HUES64 (cell line): Measurements from ENCODE around the gene ZNF644.
A peak's percentile ranks its signal among the peaks of the same experiment; 100 is the strongest.
"Not testable (repeated sequence)": the region's sequence is repeated elsewhere in the genome, so short reads cannot be mapped to it uniquely, and the experiment has no call there.

Experiments used
- H3K27ac ChIP-seq: 2 replicates; pipeline ENCODE4 v1.7.0; 2013; ENCODE audit warnings: low read depth, low read length, inconsistent platforms
- H3K27me3 ChIP-seq: 2 replicates; pipeline ENCODE4 v1.6.1; 2013; ENCODE audit warnings: mild to moderate bottlenecking, low read length; ENCODE audit not compliant: insufficient read depth
- H3K36me3 ChIP-seq: 2 replicates; pipeline ENCODE4 v1.6.1; 2013; ENCODE audit warnings: mild to moderate bottlenecking, low read length; ENCODE audit not compliant: insufficient read depth
- H3K4me1 ChIP-seq: 2 replicates; pipeline ENCODE4 v1.6.1; 2013; ENCODE audit warnings: mild to moderate bottlenecking, low read length, moderate library complexity; ENCODE audit not compliant: insufficient read depth
- H3K4me3 ChIP-seq: 2 replicates; pipeline ENCODE4 v1.5.1; 2013; ENCODE audit warnings: mild to moderate bottlenecking, low read length, moderate library complexity
- H3K9ac ChIP-seq: 2 replicates; pipeline ENCODE4 v1.6.1; 2013; ENCODE audit warnings: mild to moderate bottlenecking, low read depth, low read length
- H3K9me3 ChIP-seq: 2 replicates; pipeline ENCODE4 v1.6.1; 2013; ENCODE audit warnings: low read depth, low read length; ENCODE audit not compliant: insufficient read depth
- WGBS: fragments of 150-250, 120-280 bp; methylation state at CpG from one replicate; pipeline ENCODE4 v1.1.7; 2013; ENCODE audit warnings: missing lambda C conversion rate; 5-methylcytosine and 5-hydroxymethylcytosine counted together

The ZNF644 gene

DNA sequence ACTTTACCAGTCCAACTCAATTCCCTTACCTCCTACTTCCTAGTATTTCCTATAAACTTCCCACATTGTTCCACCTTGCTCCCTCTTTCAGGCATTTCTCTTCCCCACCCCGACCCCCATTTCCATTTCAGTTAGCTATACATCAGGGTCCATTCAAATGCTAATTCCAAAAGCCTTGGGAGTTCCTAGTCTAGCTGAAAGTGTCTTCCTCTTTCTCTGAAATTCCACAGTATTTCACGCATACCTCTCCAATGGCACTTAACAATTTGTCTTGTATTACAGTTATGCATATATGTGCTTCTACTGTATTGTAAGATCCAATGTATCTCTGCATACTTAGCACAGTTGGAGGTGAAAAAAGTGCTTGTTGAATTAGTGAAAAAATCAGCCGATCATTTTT lies 94.9 kb downstream of the ZNF644 start:
- H3K4me1 ChIP-seq = peaks cover 54% of the 10 kb centered on the region
- peak overlapping the region; percentile 26 for H3K4me3 ChIP-seq
- 14% methylated on average over 3 of the region's 3 CpGs for WGBS
- H3K9me3 ChIP-seq = no peaks in the 10 kb centered on the region
- H3K36me3 ChIP-seq = peaks cover 3% of the 10 kb centered on the region; the same call in 1 of the 2 replicates
- H3K9ac ChIP-seq = no peak overlapping the region
- H3K27ac ChIP-seq = peak overlapping the region; percentile 79
- no peaks in the 10 kb centered on the region for H3K27me3 ChIP-seq

DNA sequence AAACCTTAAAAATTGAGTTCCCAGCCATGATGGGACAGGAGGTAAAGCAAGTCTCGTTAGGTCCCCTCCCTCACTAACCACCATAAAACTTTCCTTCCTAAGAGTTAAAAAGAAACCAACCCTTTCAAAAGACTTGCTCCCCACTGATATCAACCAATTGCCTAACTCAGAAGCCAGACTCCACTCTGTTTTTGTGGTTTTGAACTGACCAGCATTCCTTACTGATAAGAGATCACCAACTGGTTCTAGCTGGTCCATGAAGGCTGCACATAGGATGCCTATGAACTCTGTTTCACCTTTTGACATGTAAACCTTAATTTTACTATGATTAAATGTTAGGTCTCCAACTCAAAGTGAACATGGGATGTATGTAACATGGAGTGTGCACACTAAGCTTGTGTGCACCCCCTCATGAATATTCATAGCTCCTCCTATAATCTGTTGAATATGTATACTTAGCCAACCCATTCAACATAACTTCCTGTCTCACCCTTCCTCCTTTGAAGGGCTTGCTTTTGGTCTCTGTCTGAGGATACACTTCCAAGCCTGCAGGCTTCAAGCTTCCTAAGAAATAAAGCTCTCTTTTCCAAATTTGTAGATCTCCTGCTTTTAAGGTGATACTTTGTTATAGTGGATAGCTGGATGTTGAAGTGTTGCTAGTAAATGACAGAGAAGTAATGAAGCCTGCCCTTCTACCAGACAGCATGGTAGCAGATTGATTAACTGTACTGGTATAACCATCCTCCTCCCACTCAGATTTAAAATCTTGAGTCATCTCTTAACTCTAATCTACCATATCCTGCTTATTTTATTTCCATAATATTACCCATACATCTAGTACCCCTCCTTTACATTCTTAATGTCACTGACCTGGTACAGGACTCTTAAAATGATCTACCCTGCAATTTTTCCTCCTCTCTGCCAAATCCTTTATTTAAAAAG lies 95.6 kb downstream of the ZNF644 start:
- H3K9me3 ChIP-seq = no peaks in the 10 kb centered on the region
- peaks cover 3% of the 10 kb centered on the region; the same call in 1 of the 2 replicates for H3K36me3 ChIP-seq
- H3K9ac ChIP-seq = no peak overlapping the region
- peak overlapping the region; percentile 11 for H3K4me3 ChIP-seq
- peaks cover 60% of the 10 kb centered on the region for H3K4me1 ChIP-seq
- 88% methylated on average over 1 of the region's 1 CpG for WGBS
- H3K27ac ChIP-seq = peak overlapping the region; percentile 75
- no peaks in the 10 kb centered on the region for H3K27me3 ChIP-seq

DNA sequence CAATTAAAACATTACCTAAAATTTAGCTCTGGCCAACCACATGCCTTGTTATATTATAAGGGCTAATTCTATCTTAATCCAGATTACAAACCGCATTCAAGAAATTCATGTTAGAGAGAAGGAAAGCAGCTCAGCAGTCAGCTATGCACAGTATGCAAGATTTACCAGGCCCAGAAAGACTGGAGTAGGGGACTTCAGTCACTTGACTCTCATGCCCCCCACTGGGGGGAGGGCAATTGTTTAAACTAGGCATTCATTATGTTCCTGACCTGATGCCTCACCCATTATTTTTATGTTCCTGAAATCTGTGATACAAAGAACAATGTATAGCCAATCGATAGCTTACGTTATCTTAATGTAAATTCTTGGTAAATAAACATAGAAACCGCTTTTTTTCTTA lies 96.9 kb downstream of the ZNF644 start:
- no peak overlapping the region for H3K9ac ChIP-seq
- H3K4me1 ChIP-seq = peaks cover 71% of the 10 kb centered on the region
- peaks cover 3% of the 10 kb centered on the region; the same call in 1 of the 2 replicates for H3K36me3 ChIP-seq
- 17% methylated on average over 2 of the region's 4 CpGs for WGBS
- H3K27me3 ChIP-seq = no peaks in the 10 kb centered on the region
- H3K27ac ChIP-seq = peak overlapping the region; percentile 69
- H3K4me3 ChIP-seq = no peak overlapping the region
- no peaks in the 10 kb centered on the region for H3K9me3 ChIP-seq

DNA sequence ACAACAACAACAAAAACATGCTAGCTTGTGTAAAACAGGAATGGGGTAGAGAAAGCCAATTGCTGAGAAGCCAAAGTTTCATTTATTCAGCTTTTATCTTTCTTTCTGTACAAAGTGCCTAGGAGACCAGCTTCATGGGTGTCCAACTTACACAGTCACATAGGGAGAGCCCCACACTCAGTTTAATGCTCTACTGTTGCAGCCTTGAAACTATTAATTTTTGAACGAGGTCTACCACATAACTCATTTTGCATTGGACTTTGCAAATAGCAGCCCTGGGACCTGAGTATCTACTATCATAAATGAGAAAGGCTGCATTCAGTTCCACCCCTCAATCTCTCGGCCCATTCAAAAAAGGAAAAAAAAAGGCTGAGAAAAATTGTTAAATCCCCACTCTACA lies 98.8 kb downstream of the ZNF644 start:
- no peaks in the 10 kb centered on the region for H3K27me3 ChIP-seq
- peaks cover 3% of the 10 kb centered on the region for H3K36me3 ChIP-seq
- no peak overlapping the region for H3K4me3 ChIP-seq
- H3K4me1 ChIP-seq = peaks cover 87% of the 10 kb centered on the region
- WGBS = 82% methylated on average over 2 of the region's 2 CpGs
- H3K9ac ChIP-seq = no peak overlapping the region
- peak overlapping the region; percentile 19; the same call in 1 of the 2 replicates for H3K27ac ChIP-seq
- no peaks in the 10 kb centered on the region for H3K9me3 ChIP-seq

DNA sequence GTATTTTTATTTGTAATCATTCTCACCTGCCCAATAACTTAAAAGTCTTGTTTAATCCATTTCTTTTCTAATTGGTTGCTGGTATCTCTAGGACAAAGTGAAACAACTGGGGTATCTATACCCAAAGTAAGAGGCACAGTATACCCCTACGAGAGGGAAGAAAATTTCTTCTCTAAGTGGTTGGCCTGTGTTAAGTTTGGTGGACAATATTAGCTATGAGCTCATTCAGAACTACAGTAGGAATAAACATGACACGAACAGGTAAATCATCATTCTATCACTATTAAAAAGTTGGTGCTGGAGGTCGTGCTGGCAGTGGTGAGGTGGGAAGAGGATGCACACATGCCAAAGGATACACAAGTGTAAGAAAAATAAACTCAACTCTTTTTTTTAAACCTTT lies 99.6 kb downstream of the ZNF644 start:
- 100% methylated on average over 1 of the region's 3 CpGs for WGBS
- Histone ChIP-seq H3K36me3 (peaks cover 10% of the 10 kb centered on the region), H3K4me3 (no peak overlapping the region), H3K9me3 (no peaks in the 10 kb centered on the region), H3K4me1 (peaks cover 83% of the 10 kb centered on the region), H3K9ac (no peak overlapping the region), H3K27me3 (no peaks in the 10 kb centered on the region), H3K27ac (no peak overlapping the region)

DNA sequence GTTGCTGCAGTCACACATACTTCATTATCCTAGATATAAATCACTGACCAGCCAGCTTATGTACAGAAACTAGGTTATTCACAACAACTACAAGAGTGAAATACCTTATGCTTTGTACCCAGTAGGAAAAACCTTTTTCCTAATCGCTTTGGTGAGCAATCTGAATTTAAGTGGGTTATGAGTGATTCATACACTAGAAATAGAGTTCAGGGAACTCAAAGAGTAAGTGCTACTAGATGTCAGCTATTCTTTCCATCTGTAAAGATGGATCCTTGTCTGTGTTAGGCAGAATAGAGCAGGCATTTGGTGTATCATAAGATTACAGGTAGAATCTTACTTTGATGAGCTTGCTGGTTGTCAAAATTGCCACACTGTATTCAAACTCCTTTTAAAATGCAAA lies 101.9 kb downstream of the ZNF644 start:
- Histone ChIP-seq H3K4me1 (peaks cover 63% of the 10 kb centered on the region), H3K9me3 (no peaks in the 10 kb centered on the region), H3K27ac (no peak overlapping the region), H3K4me3 (no peak overlapping the region), H3K36me3 (peaks cover 33% of the 10 kb centered on the region), H3K9ac (no peak overlapping the region), H3K27me3 (no peaks in the 10 kb centered on the region)
- WGBS = 95% methylated on average over 1 of the region's 1 CpG

DNA sequence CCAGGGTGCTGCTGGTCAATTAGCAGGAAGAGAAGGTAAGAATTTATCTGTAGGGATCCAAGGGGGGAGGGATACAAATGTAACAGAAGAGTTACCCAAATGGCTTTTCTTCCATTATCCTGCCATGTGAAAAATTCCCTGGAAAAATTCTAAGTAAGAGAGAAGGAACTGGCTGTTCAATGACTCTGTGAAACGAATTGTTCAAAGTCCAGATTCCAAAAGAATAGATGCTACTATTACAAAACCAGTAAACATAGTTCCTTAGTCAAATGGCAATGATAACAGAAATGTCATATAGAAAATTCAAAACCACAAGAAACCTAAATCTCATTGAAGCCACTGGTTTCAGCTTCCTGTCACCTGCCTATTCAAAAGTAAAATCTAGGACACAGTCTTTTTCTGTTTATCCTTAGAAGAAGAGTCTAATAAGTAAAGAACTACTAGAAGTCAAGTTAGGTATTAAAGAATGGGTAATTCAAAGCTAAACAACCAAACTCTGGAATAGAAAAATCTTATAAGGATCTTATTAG lies 102.6 kb downstream of the ZNF644 start:
- no peak overlapping the region for H3K9ac ChIP-seq
- WGBS = no CpG with 5 or more reads among the region's 1 CpG
- peak overlapping the region; percentile 10; the same call in 1 of the 2 replicates for H3K27ac ChIP-seq
- no peaks in the 10 kb centered on the region for H3K27me3 ChIP-seq
- H3K36me3 ChIP-seq = peaks cover 40% of the 10 kb centered on the region
- H3K4me3 ChIP-seq = no peak overlapping the region
- no peaks in the 10 kb centered on the region for H3K9me3 ChIP-seq
- H3K4me1 ChIP-seq = peaks cover 56% of the 10 kb centered on the region

DNA sequence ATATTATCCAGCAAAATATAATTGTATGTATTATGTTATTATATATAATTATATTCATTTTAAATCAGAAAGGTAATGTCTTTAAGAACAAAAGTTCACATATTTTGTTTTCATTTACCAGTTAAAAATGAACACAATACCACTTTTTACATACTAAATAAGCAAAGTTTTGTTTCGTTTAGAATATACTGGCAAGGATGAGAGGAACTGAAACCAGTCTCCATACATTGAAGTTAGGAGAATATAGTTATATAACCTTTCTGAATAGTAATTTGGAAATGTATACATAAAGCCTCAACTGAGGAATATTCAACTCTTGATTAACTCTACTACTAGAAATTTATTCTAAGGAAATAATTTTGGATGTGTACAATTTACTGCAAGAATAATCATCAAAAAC lies 110.5 kb downstream of the ZNF644 start:
- peaks cover 45% of the 10 kb centered on the region for H3K36me3 ChIP-seq
- H3K4me3 ChIP-seq = no peak overlapping the region
- H3K4me1 ChIP-seq = no peaks in the 10 kb centered on the region
- no peaks in the 10 kb centered on the region for H3K27me3 ChIP-seq
- WGBS = no CpG with 5 or more reads among the region's 1 CpG
- H3K27ac ChIP-seq = no peak overlapping the region
- H3K9ac ChIP-seq = no peak overlapping the region
- no peaks in the 10 kb centered on the region for H3K9me3 ChIP-seq

DNA sequence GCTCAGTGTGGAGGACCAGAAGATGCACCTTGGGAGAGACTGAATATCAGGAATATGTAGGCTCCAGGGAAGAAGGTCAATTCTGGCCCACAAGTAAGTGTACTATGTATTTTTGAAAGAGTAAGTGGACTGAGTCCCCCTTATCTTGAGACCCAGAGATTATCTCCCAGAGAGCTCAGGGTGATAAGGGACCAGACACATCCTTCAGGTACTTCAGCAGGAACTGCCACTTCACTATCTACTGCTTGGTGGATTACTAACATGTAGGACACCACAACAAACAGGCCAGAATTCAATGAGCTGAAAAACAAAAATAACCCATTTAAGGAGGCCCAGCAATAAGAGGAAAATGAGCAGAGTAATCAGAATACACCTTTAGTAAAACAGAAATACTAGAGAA lies 119.2 kb downstream of the ZNF644 start:
- no peak overlapping the region for H3K27ac ChIP-seq
- H3K4me1 ChIP-seq = no peaks in the 10 kb centered on the region
- H3K27me3 ChIP-seq = no peaks in the 10 kb centered on the region
- no peak overlapping the region for H3K4me3 ChIP-seq
- no peak overlapping the region for H3K9ac ChIP-seq
- H3K36me3 ChIP-seq = peaks cover 31% of the 10 kb centered on the region
- H3K9me3 ChIP-seq = no peaks in the 10 kb centered on the region

DNA sequence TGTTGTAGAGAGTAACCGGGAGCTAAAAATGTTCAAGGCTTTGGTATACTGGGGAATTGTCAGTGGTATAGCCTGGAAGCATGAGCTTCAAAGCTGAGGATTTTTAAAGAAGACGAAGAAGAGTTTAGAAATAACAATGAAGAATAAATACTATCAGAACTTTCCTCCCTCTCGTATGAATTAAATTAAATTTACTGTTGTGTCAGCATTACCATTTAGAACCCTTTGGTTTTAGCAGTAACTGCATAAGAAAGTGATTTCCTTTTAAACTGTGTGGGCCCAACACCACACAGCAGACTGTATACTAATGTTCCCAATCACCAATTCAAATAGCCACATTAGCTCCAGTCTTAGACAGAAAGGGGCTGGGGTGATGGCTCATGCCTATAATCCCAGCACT lies 122.6 kb downstream of the ZNF644 start:
- Histone ChIP-seq H3K9ac (no peak overlapping the region), H3K9me3 (no peaks in the 10 kb centered on the region), H3K27me3 (no peaks in the 10 kb centered on the region), H3K36me3 (peaks cover 28% of the 10 kb centered on the region), H3K27ac (no peak overlapping the region), H3K4me3 (no peak overlapping the region), H3K4me1 (no peaks in the 10 kb centered on the region)
- WGBS = 97% methylated on average over 2 of the region's 3 CpGs

DNA sequence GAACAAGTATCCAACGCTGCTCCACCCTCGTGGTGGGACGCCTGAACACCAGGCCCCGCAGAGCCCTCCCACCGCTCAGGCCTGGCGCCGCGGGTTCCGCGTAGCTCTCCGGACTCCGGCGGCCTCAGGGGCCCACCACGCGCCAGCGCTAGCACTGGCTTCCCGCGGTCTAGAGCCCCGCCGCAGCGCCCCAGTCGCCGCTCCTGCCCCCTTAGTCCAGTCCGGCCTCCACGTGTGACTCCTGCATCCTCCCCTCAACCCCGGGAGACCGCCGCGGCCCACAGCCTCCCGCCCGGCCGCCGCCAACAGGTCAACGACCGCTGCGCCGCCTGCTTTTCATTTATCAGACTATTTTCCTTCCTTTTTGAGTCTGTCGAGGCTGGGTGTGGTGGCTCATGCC lies 128.2 kb downstream of the ZNF644 start:
- H3K4me3 ChIP-seq, H3K9me3 ChIP-seq, H3K27me3 ChIP-seq, H3K27ac ChIP-seq, H3K36me3 ChIP-seq, H3K9ac ChIP-seq, H3K4me1 ChIP-seq: not testable (repeated sequence)
- WGBS = 97% methylated on average over 38 of the region's 38 CpGs
